Urothelium cell line (cell line): ENCODE measurements around the gene SETD1B.
"Not testable (repeated sequence)": the region's sequence is repeated elsewhere in the genome, so short reads cannot be mapped to it uniquely, and the experiment has no call there.

Experiments
- DNase-seq: peaks from one replicate; pipeline ENCODE4 v3.0.0; 2011; ENCODE audit warnings: low spot score, mixed read lengths
- FAIRE-seq: peaks from 2 replicates; lab custom pipeline; 2011; peaks lifted over from hg19 to GRCh38; lab: Jason Lieb, UNC

Gene SETD1B

DNA sequence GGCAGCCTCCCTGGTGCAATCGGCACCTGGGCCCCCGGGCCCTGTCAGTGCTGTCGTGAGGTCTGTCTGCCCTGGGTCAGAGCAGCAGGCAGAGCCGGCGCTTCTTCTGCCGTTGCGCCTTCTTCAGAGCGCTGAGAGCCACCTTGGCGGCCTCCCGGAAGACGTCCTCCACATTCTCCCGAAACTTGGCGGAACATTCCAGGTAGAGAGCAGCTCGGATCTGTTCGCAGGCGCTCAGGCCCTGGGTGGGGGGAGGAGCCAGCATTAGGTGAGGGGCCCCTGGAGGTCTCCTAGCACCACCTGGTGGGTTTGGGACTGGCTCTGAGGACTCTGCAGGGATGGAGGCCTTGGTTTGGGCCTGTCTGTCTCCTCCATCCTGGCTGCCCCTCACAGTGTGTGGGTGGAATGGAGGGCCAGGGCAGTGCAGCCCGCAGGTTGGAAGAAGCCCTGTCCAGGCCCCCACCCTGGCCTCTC, 24.4 kb upstream of the SETD1B start:
- FAIRE-seq (no peak), DNase-seq (no peak)

- FAIRE-seq (no peak), DNase-seq (no peak)
Measured at GRCh38 chr12:121780429-121780828, 23.4 kb upstream of the SETD1B start.

DNA sequence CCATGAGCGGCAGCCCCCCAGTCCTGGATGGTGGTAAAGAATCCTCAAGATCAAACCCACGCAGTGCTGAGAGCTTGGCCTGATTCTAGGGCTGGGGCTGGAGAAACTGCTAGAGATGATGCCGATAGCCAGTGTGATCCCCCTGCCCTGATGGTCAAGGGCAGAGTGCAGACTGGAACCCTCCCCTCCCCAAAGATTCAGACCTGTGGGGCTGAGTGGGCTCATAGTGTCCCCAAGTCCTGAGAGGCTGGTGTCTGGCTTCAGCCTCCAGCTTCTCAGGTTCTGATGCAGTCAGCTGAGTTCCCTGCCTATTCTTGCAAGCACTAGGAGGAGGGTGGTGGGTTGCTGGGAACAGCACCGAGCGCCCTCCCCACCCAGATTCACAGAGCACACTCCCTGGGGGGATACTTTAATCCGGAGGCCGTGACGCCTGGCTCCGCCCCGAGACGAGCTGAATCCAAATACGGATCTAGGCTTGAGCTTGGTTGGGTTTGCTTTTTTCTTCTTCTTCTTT, 22.3 kb upstream of the SETD1B start:
- no peak for FAIRE-seq
- no peak for DNase-seq

DNA sequence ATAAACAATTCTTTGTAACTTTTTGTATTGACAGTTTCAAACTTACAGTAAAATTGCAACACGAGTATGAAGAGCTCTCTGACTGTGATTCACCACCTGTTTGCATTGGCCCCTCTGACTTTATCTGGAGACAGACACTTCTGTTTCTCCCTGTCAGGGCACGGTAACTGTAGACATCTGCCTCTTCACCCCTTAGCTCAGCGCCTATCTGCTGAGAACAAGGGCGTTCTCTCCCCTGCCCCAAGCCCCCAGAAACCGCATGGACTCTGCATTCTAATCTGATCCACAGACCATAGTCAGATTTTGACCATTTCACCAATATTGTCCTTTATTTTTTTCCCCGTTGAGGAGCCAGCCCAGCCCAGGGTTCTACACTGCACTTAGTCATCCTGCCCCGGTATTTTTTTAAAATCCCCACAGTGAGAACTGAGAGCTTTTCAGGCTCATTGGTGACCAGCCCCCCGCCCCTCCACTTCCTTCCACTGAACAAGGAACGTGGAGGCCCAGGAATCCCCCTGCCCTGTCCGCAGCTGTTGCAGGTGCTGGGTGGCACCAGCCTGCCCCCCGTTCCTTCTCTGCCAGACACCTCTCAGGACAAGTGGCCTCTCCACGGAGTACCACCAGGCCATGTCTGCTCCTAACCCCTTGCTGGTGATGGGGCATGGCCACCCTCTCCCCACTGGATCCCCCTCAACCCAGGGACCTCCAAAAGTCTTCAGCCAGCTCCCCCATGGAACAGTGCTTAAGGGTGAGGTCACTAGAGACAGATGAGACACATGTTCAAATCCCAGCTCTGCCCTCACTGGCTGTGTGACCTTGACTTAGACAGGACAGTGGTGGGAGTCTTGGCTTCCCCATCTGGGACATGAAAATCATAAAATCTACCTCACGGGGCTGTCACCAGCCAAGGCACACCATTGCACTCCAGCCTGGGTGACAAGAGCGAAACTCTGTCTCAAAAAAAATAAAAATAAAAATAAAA, 21.5 kb upstream of the SETD1B start:
- no peak for DNase-seq
- FAIRE-seq = no peak

- FAIRE-seq = no peak
- no peak for DNase-seq
Measured at GRCh38 chr12:121783766-121784165, 20.0 kb upstream of the SETD1B start.

DNA sequence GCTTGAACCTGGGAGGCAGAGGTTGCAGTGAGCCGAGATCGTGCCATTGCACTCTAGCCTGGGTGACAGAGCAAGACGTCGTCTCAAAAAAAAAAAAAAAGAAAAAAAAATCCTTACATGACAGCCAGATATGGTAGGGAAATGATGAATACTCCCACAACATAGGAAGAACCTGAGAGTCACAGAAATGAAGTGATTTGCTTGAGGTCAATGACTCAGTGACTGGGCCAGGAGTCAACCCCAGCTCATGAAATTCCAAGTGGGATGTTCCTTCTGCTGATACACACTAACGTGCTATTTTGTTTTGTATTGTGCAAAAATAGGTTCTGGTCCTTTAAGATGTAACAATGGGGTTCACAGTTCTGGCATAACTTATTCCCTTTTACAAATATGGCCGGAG, 19.3 kb upstream of the SETD1B start:
- peak; percentile 67 for DNase-seq
- no peak for FAIRE-seq

DNA sequence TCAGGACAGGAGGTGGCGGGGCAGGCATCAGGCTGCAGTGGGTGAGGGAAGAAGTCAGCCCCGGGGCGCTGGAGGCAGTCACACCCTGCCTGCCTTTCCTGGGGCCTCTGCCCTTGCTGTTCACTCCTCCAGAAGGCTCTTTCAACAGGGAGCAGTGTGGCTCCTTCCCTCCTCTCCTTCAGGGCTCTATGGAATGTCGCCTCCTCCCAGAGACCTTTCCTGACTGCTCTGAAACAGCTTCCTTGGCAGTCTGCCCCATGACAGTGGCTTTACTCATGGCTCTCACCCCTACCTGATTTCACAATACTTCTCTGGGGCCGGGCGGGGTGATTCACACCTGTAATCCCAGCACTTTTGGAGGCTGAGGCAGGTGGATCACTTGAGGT, 17.4 kb upstream of the SETD1B start:
- no peak for FAIRE-seq
- peak; percentile 87 for DNase-seq

GRCh38 chr12:121787063-121788025, 16.5 kb upstream of the SETD1B start:
- FAIRE-seq (no peak), DNase-seq (no peak)

DNA sequence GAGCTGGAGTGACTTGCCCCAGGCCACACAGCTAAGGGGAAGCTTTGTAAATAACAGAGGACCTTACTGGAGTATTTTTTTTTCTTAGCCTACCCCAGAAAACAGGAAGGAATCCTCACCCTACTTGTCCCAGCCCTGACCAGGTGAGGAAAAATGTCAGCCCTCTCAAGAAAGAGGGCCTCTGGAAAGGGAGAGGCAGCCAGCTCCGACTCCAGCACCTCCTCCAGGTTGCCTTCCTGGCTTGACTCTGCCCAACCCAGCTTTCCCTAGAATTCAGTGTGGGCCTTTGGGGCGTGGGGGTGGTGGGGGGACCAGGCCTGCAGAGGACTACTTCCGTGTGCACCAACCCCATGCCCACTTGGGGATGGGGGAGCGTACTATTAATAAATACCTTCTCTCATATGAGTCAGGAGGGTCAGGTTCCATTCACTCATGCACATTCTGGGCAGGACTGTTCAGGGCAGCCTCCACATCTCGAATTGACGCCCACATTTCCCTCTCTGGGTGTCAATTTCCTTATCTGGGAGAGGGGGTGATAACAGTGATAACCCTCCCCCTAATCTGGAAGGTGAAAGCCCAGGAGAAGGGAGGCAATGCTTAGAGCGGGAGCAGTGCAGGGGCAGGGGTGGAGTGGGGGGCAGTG, 15.5 kb upstream of the SETD1B start:
- FAIRE-seq = no peak

DNA sequence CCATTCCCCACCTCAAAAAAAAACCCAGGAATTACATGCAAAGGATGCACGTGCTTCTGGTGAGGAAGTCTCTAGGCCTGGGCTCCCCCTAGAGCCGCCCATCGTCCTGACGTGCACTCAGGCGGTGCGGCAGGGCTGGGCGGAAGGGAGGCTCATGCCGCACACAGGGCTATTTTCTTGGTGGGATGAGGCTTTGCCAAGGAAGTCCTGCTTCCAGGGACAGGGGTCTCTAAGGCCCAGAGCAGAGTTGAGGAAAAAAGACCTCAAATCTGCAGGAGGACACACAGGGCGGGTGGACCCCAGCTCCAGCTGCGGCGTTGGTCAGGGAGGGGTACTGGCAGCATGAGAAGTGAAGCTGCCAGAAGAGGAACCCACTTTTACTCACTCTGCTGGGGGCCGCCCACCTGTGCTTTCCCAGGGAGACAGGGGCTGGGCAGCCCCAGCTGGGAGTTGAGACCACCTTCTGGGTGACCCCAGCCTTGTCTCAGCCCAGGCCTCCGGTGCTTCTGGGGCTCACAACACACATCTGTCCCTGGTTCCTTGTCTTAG, 14.5 kb upstream of the SETD1B start:
- FAIRE-seq = no peak
- DNase-seq = no peak

More for the DNA sequence above, 15.5 kb upstream of the SETD1B start:
- no peak for DNase-seq

DNA sequence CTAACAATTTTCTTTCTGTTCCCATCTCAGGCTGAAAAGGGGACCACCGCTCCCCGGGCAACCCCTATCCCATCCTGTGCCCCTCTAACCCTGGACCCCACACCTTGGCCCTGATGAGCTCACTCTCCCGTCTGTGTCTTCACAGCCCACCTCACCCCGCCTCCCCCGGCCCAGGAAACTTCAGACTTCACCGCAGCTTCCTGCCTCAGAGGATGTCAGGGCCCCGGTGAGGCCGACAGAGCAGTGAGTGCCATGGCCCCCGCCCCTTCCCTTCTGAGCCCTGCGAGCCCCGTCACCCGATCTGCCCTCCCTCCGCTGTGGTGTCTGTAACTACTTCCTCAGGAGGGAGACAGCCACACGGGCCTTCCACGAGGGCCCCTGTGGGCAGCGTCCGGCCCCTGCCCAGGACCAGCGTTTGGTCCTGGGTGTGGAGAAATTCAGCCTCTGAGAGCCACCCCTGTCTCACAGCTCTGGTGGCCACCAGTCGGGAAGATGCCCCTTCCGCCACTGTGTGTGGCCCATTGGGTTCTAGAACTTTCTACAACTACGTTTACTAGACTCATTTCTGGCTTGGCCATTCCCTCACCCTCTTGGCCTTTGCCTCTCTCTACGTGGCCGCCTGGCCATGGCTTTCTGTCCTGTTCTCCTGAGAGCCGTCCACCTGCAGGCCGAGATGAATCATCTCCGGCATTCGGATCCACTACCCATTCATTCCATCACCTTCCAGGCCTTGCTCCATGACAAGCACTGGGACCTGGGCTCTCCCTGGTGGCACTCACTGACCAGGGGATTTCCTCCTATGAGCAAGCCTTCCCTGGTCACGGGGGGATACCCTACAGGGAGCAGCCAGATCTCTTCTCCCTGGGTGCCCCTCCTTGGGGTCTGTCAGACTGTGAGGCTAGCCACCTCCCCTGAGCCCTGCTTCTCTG, 13.7 kb upstream of the SETD1B start:
- peak; percentile 68 for DNase-seq
- FAIRE-seq = no peak

GRCh38 chr12:121790785-121791184, 13.0 kb upstream of the SETD1B start:
- DNase-seq, FAIRE-seq: not testable (repeated sequence)

- DNase-seq (no peak), FAIRE-seq (no peak)
Measured at GRCh38 chr12:121791671-121792551, 11.9 kb upstream of the SETD1B start.

DNA sequence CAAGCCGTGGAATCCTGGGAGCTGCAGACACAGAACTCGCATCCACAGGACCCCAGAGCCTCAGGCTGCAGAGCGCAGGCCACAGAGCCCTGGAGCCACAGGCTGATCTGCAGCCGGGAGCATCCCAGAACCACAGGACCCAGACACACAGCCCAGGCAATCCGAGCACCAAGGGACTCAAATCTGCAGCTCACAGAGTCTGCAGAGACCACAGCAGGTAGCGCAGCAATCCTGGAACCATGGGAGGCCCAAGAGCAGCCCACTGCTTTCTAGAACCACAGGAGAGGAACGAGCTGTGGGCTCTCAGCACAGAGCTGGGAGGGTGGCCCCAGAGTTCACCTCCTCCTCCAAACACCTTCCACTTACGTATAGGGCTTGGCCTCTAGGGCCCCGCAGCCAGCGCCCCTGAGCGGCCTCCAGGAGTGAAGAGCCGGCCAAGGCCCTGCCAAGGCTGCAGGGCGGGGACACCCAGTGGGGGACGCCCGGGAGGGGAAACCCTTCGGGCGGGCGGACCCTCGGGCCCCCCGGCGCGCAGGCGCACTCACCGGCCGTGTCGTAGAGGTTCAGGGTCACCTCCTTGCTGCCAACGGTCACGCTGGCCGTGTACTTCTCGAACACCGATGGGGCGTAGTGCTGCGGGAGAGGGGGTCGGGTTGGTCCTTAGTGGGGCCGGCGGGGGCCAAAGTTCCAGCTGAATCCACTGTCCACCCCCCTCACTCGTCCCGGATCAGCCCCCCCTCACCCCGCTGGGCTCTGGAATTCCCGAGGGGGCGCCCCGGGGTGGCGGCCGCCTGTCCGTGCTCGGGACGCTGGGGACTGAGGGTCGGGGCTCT, 11.0 kb upstream of the SETD1B start:
- FAIRE-seq (no peak), DNase-seq (no peak)

DNA sequence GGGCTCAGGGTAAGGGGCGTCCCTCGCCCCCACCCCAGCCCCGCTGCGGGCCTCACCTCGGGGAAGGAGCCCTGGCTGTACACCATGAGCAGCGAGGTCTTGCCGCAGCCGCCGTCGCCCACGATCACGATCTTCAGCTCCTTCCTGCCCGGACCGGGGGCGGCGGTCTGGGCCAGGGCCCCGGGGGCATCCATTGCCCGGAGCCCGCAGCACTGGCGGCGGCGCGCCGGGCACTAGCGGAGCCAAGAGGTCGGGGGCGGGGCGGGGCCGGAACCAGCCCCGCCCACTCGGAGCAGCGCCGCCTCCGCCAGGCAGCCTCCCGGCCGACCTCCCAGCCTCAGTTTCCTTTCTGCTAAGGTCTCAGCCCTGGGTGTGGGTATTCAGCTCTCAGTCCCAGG, 10.4 kb upstream of the SETD1B start, which contains the start of gene RHOF:
Gene RHOF, minus strand, starts transcription at position 249 of the 398 bp plus-strand sequence. Its CDS starts 55 bp downstream, at position 194.
- no peak for FAIRE-seq
- peak; percentile 75 for DNase-seq

GRCh38 chr12:121793838-121794533, 9.8 kb upstream of the SETD1B start:
- no peak for FAIRE-seq
- peak; percentile 89 for DNase-seq
